A204.1 (cell line): ENCODE measurements around the gene SYNE2.
"Not testable (repeated sequence)": the region's sequence is repeated elsewhere in the genome, so short reads cannot be mapped to it uniquely, and the experiment has no call there.

Experiments used
- FAIRE-seq: peaks from 2 replicates; lab custom pipeline; 2012; peaks lifted over from hg19 to GRCh38; lab: Jason Lieb, UNC

The SYNE2 gene

DNA sequence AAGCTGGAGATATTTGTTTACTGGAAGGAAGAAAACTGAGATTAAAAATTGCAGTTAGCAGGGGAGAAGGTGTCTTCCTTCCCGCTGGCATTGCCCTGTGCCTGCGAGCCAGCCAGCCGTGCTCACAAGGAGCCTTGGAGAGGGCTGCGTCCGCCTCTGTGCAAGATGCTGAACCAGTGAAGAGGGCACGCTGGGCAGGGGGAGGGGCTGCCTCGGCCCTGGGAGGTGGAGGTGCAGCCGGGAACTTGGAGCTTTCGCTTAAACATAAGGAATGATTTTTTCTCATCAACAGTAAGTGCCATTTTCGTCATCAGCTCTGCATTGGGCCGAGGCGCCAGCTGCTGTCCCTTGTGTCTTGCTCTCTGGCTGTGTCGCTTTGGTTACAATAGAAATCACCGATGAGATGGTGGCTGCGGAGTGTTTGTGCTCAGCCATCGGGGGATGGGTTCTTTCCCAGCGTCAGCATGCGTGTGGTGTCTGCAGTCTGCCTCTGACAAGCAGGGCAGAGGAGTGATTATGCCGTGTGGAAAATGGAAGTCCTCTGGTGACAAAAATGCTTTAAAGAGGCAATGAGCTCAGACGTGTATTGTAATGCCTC, 344.1 kb downstream of the SYNE2 start:
- no peak for FAIRE-seq

DNA sequence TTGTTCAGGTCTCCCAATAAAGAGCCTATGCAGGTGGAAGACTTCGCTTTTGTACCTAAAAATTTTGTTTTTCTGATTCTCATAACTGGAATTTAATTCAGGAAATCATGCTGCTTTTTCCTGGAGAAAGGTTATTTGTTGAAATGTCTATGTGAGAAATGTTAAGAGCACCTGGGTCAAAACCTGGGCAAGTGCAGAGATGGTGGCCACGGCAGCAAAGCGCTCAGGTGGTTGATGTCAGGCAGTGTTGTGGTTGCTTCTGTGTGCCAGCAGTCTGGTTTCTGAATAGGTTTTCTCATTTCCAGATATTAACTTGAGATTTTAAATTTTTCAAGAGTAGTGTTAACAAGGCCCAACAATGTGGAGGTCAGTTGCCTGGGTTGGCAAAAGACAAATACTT, 345.2 kb downstream of the SYNE2 start:
- FAIRE-seq, result no peak

DNA sequence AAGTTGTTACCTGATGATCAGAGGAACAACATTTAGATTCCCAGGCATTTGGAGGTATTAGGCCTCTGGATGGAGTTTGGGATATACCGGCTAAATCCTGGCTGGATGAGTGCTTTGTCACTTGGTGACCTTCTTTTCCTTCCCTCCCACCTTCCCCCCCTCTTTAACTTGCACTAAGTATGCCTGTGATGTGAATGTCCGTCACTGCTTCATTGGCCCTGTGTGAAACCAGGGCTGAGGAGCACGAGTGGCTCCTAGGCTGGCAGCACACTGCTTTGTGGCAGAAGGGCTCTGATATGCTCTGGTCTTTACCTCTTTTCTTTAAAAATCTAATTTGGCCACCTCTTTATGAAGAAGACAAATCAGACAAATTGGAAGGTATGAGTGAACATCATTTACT, 345.7 kb downstream of the SYNE2 start:
- FAIRE-seq, result no peak

DNA sequence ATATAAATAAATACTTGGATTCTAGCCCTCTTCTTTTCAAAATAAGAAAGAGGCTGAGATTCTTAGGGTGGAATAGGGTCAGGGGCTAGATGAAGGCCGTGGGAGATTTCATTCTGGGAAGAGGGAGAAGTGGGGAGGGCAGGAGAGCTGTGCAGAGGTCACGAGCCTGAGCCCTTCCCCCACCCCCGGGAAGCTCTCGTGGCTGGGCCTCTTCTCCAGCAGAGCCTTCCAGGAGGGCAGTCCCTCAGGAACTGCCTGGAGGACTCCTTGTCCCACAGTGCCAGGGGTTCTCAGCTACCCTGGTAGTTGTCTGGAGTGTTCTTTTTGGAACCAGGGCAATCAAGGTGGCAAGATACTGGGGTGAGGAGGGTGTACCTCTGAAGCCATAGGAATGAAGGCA, 347.4 kb downstream of the SYNE2 start:
- FAIRE-seq, result no peak

DNA sequence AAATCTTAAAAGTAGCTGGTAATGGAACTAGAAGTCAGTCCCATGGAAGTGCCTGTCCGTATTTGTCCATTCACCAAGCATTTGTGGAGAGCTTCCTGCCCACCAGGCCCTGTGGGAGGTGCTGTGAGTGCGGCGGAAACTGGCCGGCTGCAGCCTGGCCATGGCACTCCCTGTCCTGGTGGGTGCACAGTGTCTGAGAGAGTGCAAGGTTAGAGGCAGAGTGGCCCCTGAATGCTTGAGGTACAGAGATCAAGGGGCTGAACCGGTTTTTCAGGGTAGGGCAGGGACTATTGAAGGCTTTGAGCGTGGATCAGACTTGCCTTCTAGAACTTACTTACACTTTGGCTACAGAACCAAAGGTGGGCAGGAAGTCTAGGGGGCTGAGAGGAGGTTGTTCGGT, 348.5 kb downstream of the SYNE2 start:
- FAIRE-seq, result no peak

DNA sequence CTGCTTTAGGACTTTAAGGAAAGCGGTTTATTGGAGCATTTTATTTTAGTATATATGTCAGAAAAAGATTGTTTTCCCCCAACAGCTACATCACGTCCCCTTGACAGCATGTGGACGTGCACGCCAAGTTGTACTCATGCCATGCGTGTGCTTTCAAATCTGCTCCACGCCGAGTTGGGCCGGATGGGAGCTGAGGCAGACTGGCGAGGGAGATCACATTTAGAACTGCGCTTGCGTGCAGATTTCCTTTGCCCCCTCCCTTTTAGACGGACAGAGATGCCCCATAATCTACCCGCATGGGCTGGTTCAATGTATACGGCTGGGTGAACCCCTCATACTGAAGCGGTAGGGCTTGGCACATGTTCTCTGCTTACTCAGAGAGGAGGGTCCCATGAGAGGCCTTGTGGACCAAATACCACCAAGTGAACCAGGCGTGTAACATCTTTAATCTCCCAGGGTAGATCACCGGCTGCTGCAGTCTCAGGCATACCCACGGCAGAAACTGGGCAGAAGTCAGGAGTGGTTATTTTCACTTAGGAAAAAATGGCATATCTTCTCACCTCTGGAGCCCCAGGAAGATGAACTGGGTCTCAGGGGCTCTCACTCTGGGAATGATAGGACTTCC, 349.2 kb downstream of the SYNE2 start:
- FAIRE-seq, result no peak

DNA sequence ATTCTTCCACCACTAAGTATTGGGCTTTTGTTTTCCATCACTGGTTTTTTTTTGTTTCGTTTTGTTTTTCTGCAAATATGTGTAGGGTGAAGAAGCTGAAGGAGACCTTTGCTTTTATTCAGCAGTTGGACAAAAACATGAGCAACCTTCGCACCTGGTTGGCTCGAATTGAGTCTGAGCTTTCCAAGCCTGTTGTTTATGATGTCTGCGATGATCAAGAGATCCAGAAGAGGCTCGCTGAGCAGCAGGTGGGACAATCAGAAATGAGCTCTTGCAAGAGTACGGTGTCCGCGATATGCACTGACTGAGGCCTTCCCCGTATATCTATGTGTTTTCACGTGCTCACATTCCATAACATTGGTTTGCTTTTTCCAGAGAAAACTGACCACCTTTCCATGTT, 349.9 kb downstream of the SYNE2 start:
- FAIRE-seq, result no peak

DNA sequence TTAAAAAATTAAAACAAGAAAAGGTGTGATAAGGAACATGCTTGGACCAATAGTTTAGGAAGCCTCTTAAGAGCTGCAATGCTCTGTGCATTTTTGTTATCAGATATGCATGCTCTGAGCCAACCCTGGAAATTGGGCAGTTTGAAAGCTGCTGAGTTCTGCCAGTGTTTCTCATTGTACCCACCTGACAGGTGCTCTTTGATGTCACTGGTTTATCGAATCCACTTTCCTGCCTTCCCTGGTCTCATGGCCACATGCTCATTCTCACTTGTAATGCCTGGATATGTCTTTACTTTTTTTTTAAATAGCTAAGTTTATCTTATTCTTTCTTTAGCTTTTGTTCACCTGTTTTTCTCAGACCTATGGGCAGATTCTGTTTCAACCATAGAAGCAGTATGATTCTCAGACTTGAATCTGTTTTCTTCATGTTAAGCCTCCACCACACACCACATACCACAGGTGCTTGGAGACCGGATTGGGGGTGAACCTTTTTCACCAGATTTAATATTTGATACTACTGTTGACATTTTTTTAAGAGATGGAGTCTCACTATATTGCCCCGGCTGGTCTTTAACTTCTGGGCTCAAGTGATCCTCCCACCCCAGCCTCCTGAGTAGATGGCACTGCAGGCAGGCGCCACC, 350.7 kb downstream of the SYNE2 start:
- FAIRE-seq, result no peak

DNA sequence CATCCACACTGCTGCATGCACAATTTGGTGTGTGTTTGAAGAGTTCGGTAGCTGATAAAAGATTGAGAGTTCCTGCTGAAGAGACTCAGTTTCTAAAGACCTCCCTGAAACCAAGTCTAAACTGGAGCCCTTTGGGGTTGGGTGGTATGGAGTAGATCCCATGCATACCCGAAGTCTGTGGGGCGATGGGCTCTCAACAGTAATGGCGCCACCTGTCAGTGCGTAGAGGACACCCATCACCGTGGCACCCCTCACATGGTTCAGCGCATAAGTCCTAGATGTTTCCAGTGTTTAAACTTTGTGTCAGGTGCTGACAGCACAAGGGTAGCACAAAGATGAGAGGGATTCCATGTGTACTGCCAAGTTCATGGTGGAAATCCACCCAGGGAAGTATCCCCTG, 355.5 kb downstream of the SYNE2 start:
- no peak for FAIRE-seq

DNA sequence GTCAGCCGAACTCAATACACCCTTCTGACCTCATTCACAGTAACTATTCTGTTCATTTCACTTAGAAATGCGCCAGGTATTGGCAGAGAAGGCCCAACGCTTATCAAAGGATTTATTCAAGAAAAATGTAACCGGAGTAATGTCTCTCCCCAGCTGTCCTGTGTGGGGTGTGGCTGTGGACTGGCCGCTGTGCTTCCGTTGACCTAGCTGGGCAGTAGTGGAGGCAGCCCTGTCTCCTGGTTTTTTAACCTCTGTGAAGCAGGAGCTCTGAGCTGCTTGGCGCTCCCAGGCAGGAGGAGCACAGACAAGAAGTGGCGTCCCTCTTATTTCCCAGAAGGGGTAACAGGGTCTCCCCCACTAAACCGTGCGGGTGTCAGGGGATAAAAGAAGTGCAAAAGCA, 356.2 kb downstream of the SYNE2 start:
- no peak for FAIRE-seq

DNA sequence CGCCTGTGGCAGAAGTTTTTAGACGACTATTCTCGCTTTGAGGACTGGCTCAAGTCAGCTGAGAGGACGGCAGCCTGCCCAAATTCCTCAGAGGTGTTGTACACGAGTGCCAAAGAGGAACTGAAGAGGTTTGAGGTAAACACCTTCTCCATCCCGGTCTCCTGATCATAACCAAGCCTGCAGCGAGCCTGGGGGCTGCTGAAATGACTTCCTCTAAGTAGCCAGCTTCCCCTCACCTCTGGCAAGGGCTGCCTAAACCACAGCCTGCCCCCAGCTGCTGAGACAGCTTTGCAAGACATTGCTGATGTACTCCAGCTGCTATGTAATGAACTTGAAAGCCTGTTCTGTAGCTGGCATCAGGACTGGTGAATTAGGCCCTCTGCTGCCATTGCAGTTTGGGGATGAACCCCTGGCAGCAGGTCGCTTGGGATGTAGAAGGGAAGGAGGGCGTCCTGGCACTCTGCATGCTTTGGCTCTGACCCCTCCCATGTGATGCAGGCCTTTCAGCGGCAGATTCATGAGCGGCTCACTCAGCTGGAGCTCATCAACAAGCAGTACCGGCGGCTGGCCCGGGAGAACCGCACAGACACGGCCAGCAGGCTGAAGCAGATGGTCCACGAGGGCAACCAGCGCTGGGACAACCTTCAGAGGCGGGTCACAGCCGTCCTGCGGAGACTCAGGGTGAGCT, 356.8 kb downstream of the SYNE2 start:
- no peak for FAIRE-seq

DNA sequence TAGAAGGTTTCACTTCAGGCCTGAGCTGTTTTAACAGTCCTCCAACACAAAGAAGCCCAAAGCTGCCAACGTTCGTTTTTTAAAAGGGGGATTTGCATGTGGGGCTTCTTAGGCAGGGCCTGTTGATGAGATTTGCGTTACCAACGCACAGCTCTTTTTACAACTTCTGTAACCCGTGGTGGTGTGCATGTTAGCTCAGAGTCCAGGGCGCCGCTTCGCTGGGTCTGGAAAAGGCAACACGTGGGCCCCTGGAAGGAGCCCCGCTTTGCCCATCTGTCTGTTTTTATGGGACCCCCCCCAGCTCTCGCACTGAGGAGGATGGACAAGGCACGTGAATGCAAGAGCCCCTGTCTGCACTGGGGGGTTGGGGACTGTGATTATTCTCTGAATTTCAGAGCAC, 357.4 kb downstream of the SYNE2 start:
- no peak for FAIRE-seq

DNA sequence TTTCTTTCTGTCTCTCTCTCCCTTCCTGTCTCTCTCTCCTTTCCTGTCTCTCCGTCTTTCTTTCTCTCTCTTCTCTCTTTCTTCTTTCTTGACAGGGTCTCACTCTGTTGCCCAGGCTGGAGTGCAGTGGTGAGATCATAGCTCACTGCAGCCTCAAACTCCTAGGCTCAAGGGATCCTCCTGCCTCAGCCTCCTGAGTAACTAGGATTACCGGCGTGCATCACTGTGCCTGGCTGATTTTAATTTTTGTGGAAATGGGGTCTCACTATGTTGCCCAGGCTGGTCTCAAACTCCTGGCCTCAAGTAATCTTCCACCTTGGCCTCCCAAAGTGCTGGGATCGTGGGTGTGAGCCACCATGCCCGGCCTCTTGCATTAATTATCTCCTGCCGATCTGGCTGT, 358.1 kb downstream of the SYNE2 start:
- FAIRE-seq, result not testable (repeated sequence)

DNA sequence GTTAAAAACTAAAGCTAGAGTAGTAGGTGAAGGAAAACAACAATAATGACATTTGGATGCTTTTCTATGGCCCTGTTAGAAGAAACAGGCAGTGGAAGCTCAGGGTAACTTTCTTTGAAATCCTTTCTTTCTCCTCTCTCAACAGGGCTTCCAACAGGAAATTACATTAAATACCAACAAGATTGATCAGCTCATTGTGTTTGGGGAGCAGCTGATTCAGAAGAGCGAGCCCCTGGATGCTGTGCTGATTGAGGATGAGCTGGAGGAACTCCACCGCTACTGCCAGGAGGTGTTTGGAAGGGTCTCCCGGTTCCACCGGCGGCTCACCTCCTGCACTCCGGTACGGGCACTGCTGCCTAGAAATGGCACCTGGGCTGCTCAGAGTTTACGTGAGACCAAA, 359.9 kb downstream of the SYNE2 start:
- FAIRE-seq, result no peak

DNA sequence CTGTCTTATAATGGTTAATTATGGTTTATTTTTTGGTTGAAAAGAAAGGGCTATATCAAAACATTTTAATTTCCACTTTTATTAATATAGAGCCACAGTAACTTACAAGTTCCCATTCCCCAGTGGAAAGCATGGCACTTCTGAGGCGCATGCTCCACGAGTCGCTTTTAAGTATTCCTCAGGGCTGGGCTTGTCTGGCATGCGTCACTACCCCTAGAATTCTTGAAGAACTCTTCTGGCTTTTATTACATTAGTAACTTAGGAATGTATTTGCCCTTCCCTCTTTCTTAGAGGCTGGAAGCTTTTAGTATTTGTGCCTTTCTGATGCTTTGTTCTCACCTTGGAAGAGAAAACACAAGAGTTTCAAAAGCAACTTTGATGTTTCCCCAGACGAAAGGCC, 360.3 kb downstream of the SYNE2 start:
- no peak for FAIRE-seq

DNA sequence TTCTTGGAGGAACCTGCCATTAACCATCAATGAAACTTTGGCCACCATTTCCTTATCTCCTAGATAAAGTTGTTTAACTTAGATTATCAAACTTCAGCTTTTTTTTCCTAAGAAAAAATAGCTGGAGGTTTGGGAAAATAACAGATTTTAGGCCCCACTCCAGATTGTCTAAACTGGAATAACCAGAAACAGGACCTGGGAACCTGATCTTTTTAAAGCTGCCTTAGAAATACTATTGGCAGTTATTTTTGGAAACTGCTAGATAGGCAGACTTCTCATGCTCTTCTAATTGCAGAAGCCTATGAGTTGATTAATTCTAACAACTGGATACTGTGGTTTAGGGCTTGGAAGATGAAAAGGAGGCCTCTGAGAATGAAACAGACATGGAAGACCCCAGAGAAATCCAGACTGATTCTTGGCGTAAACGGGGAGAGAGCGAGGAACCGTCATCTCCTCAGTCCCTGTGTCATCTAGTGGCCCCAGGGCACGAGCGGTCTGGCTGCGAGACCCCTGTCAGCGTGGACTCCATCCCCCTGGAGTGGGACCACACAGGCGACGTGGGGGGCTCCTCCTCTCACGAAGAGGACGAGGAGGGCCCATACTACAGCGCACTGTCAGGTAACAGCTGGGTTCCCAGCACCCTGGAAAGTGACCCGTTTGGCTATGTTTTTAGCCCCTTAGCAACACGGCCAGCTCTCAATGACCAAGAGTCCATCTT, 361.2 kb downstream of the SYNE2 start:
- no peak for FAIRE-seq

DNA sequence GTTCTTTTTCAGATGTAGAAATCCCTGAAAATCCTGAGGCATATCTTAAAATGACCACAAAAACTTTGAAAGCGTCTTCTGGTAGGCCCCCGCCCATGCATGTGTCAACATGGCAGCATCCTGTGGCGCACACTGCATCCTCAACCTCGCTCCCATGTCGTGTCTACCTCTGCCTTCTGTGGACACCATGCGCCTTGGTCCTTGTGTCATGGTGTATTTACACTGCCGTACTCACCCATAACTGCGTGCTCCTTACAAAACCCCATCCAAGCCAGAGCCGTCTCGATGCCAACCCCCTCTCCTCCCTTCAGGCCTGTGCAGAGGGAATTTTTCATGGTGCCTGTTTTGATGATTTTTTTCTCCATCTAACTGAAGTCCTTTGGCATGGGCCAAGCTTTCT, 362.5 kb downstream of the SYNE2 start:
- FAIRE-seq, result no peak

DNA sequence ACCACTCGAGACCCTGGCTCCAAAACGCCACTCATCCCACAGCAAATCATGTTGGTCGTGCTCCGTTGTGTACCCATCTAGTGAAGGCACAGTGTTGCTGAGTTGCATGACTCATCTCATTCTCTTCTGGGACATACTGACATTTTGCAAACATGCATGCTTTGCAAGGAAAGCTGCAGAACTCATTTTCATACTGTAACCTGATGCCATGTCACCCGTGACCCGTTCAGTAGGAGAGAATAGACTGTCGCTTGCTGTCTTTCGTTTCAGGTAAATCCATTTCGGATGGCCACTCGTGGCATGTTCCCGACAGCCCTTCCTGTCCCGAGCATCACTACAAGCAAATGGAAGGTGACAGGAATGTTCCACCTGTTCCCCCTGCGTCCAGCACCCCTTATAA, 363.2 kb downstream of the SYNE2 start:
- no peak for FAIRE-seq

DNA sequence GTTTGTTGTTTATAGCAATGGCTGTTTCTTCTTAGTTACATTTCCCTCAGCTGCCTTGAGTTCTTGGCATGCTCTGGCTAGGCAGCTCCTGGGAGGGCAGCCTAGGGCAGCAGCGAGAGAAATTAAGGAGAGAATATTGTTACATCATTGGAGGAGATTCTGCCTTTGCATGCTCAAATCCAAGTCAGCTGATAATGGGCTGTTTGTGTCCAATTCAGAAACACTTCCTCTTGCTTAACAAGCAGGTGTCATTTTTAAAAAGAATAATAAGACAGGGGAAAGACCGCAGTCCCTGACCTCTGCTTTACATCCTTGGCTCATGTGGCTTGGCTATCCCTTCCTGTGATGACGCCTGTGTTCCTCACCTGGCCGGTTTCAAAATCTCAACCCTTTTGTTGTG, 364.5 kb downstream of the SYNE2 start:
- no peak for FAIRE-seq

DNA sequence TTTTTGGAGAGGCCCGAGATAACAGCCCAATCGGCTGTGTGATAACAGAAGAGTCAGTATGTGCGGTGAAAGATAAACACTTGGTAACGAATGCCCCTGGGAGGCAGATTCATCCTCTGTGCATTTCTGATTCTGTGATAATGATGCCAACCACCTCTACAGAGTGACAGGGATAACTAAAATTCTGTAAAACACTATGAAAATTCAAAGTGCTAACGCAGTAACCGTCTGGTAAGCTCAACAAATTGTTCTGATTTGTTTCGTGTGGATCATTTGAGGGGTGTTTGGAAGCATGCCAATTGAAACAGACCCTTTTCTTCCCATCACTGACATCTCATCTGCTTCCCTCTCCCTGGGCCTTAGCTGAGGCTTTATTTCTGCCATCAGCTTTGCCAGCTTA, 365.0 kb downstream of the SYNE2 start:
- FAIRE-seq, result no peak

DNA sequence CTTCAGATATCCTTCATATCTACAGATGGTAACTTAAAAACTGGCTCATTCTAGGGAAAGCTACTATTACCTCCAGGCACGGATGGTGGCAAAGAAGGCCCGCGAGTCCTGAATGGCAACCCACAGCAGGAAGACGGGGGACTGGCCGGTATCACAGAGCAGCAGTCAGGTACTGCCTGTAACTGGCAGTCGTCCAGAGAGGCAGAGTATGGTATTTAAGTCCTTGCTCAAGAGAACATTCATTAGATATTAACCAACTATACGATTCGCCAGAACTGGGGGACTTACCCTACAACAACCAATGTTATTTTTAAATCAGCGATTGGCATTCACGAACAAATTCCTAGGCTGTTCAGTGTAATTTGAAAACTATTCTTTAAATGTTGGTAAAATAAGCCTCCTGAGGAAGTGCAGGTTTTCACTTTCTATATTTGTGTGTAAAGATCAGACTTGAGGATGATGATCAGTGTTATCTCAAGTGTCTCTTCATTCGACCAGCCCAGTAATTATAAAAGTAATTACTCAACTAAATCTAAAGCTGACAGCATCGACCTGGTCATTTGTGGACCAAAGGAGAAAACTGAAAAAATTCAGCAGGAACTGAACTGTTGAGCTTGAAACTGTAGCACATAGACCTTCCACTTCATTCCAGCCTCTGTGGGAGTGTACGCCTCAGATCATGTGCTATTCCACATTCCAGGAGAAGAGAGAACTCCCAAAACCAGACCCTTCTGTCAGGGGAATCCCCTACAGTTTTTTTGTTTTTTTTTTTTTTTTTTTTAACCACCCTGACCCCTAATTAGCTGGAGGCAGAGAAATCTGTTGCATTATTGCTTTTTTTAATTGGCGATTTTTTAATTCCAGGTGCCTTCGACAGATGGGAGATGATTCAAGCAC, 365.8 kb downstream of the SYNE2 start:
- no peak for FAIRE-seq

DNA sequence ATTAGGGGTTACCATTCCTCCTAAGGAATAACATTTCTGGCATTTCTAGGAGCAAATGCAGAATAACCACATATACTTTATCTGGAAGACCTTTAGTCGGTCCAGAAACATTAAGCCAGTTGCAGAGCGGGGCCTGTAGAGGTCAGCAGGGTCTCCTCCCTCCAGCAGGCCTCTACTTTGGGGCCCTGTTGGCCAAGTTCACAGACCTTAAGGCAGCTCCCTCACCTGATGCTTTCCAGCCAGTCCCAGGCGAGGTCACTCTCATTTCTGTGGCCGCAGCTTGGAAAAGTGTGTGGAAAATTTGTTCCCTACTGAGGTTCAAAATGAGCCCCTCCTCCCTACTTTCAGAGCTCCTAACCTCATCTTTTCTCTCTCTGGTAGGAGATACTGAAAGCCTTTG, 367.3 kb downstream of the SYNE2 start:
- no peak for FAIRE-seq
